Chondrocyte (in vitro differentiated cells): ENCODE results near the gene ESYT2. TPM values are rescaled to one million over a fixed set of nuclear protein-coding genes. Genes with fewer than 3 reads are reported as not detected.
"Not testable (repeated sequence)": the region's sequence is repeated elsewhere in the genome, so short reads cannot be mapped to it uniquely, and the experiment has no call there.

Experiments
- DNase-seq: peaks from one replicate; pipeline ENCODE4 v3.0.0; 2021; ENCODE audit warnings: mixed read lengths, low spot score
- H3K27ac Mint-ChIP-seq: one replicate; pipeline ENCODE4 v1.8.0; 2021; ENCODE audit warnings: mild to moderate bottlenecking, moderate library complexity, mixed read lengths; ENCODE audit not compliant: unreplicated experiment
- H3K27me3 Mint-ChIP-seq: 2 replicates; pipeline ENCODE4 v1.8.0; 2021; ENCODE audit warnings: low read depth, mixed read lengths
- H3K36me3 Mint-ChIP-seq: 2 replicates; pipeline ENCODE4 v1.8.0; 2021; ENCODE audit warnings: low read depth, mixed read lengths
- H3K4me1 Mint-ChIP-seq: 2 replicates; pipeline ENCODE4 v1.8.0; 2021; ENCODE audit warnings: low read depth, mild to moderate bottlenecking, mixed read lengths
- H3K4me3 Mint-ChIP-seq: one replicate; pipeline ENCODE4 v1.8.0; 2021; ENCODE audit warnings: mild to moderate bottlenecking, moderate library complexity, mixed read lengths; ENCODE audit not compliant: unreplicated experiment
- H3K9me3 Mint-ChIP-seq: 2 replicates; pipeline ENCODE4 v1.8.0; 2021; ENCODE audit warnings: low read depth, mixed read lengths
- CTCF ChIP-seq: fragments of 200-600 bp; sonication (generic); IDR thresholded peaks from 2 replicates; pipeline ENCODE4 v1.5.0; 2021; ENCODE audit warnings: antibody characterized with exemption, mild to moderate bottlenecking, moderate library complexity
- total RNA-seq: library from RNA; stranded (reverse); gene quantifications from 3 replicates; pipeline ENCODE4 v1.2.1, GENCODE V29; 2021

The ESYT2 gene
- total RNA-seq, 1 donor from 2014 or later = 108 TPM

- peak within 1 kb of the TSS; percentile 78 for H3K4me3 Mint-ChIP-seq
- TF ChIP-seq CTCF = peak; percentile 36
- peak within 1 kb of the TSS; percentile 77 for H3K27ac Mint-ChIP-seq
- no peaks in the 10 kb centered on the region for H3K36me3 Mint-ChIP-seq
- peak; percentile 99 for DNase-seq
- H3K9me3 Mint-ChIP-seq = no peaks in the 10 kb centered on the region
- H3K27me3 Mint-ChIP-seq = no peaks in the 10 kb centered on the region
- peaks cover 20% of the 10 kb centered on the region for H3K4me1 Mint-ChIP-seq
Observed at GRCh38 chr7:158704524-158705233, 124.6 kb downstream of the ESYT2 start, which contains the start of gene NCAPG2. TSS of gene NCAPG2 (minus strand) at chr7:158704804. CDS start at chr7:158701899, 2,905 bp downstream.

DNA sequence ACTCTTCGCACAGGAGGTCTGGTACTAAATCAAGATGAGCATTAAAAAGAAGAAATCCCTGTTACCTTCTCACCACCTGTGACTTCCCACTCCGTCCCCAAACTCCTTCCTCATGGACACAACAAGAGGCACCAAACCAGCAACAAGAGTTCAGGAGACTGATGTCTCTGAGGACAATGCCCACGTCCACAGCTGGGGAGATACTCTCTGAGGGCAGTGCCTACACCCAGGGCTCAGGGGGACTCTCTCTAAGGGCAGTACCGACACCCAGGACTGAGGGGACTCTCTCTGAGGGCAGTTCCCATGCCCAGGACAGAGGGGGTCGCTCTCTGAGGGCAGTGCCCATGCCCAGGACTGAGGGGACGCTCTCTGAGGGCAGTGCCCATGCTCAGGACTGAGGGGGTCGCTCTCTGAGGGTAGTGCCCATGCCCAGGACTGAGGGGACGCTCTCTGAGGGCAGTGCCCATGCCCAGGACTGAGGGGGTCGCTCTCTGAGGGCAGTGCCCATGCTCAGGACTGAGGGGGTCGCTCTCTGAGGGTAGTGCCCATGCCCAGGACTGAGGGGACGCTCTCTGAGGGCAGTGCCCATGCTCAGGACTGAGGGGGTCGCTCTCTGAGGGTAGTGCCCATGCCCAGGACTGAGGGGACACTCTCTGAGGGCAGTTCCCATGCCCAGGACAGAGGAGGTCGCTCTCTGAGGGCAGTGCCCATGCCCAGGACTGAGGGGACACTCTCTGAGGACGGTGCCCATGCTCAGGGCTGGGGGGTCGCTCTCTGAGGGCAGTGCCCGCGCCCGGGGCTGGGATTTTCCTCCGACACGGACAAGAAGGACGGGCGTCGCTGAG is 125.4 kb downstream of the ESYT2 start:
- not testable (repeated sequence) for H3K9me3 Mint-ChIP-seq, H3K27me3 Mint-ChIP-seq, DNase-seq, H3K36me3 Mint-ChIP-seq
- H3K4me1 Mint-ChIP-seq = peaks cover 20% of the 10 kb centered on the region
- H3K27ac Mint-ChIP-seq = peak overlapping the region; percentile 77
- H3K4me3 Mint-ChIP-seq = peak overlapping the region; percentile 78

DNA sequence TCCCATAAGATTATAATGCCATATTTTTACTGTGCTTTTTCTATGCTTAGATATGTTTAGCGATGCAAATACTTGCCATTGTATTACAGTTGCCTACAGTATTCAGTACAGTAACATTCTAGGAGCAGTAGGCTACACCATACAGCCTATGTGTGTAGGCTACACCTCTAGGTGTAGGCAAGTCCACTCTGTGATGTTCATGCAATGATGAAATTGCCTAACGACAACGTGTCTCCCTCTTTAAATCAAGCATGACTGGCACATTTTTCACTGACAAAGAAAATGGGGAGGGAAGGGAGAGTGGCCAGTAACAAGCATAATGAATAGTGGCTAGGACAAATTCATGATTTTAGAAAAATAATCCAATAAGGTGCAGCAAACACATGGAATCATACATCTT is 126.4 kb downstream of the ESYT2 start:
- Mint-ChIP-seq H3K4me3 (peak overlapping the region; percentile 50), H3K27me3 (no peaks in the 10 kb centered on the region), H3K4me1 (peaks cover 20% of the 10 kb centered on the region), H3K36me3 (no peaks in the 10 kb centered on the region), H3K27ac (no peak overlapping the region), H3K9me3 (no peaks in the 10 kb centered on the region)
- no peak for DNase-seq
- TF ChIP-seq CTCF = no peak

DNA sequence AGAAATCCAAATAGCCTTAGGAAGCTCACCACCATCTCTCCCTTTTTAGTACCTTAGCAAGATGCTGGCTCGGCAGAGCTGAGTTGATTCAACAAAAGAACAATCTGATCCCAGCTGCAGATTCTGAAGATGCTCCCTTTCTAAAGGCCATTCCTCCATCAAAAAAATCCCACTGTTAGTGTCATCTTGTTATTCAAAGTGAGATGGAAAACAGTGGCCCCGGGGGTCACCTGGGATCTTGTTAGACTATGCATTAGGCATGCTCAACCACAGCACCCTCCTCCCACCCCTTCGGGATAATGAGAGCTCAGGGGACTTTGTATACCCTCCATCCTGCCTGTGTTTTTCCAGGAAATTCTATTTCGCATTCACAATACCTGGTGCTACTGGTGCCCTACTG is 127.1 kb downstream of the ESYT2 start:
- DNase-seq = no peak
- Mint-ChIP-seq H3K27me3 (no peaks in the 10 kb centered on the region), H3K36me3 (no peaks in the 10 kb centered on the region), H3K4me3 (no peak overlapping the region), H3K27ac (no peak overlapping the region), H3K4me1 (peaks cover 20% of the 10 kb centered on the region), H3K9me3 (no peaks in the 10 kb centered on the region)
- no peak for TF ChIP-seq CTCF

DNA sequence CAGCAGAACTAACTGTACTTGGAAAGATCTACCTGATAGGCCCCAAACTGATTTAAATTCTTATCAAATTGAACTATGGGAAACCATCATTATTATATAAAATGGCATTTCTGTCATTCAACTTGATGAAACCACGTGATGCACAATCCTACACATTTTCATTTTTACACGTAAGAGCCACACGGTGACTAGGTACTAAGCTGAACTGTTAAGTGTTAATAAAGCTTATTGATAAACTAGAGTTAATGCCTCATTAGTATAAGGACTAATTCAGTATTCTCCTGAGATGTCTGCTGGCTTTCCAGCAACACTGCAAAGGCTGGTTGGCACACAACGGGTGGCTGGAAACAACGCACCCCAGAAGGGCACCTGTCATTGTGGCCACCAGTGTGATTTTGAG is 129.3 kb downstream of the ESYT2 start:
- H3K4me1 Mint-ChIP-seq = peaks cover 20% of the 10 kb centered on the region

More for the DNA sequence above, 129.3 kb downstream of the ESYT2 start:
- TF ChIP-seq CTCF = no peak
- DNase-seq = no peak
- no peak overlapping the region for H3K27ac Mint-ChIP-seq
- H3K4me3 Mint-ChIP-seq = no peak overlapping the region
- H3K9me3 Mint-ChIP-seq = no peaks in the 10 kb centered on the region
- no peaks in the 10 kb centered on the region for H3K36me3 Mint-ChIP-seq
- H3K27me3 Mint-ChIP-seq = no peaks in the 10 kb centered on the region
